Endothelial cell of umbilical vein (primary cell): ENCODE data around the gene OR9G1. TPM values are rescaled to one million over a fixed set of nuclear protein-coding genes. Genes with fewer than 3 reads are reported as not detected.

Experiments used
- BruUV-seq: library from RNA; stranded (reverse); fragments of 400-500 nt; replicated peaks from 2 replicates; lab custom pipeline; 2021; lab: Mats Ljungman, UMichigan
- CTCF ChIA-PET: fragments of 300-600, 350-600 bp; sonication (Branson Sonifier 250); formaldehyde crosslinking; loops from one replicate; lab custom pipeline; 2021; ENCODE audit warnings: antibody characterized with exemption, inconsistent platforms; lab: Charles Lee
- POLR2A ChIA-PET: fragments of 300-600, 350-600 bp; sonication (Branson Sonifier 250); formaldehyde crosslinking; loops from one replicate; lab custom pipeline; 2021; ENCODE audit warnings: antibody characterized with exemption, inconsistent platforms; lab: Charles Lee
- DNase-seq: peaks from one replicate; pipeline ENCODE4 v3.0.0-alpha.2; 2011; ENCODE audit warnings: low read depth, low spot score
- FAIRE-seq: peaks from 2 replicates; lab custom pipeline; 2011; peaks lifted over from hg19 to GRCh38; lab: Jason Lieb, UNC
- H2AFZ ChIP-seq: 2 replicates; pipeline ENCODE4 v1.6.0; 2012; ENCODE audit warnings: low read depth, low read length, control low read depth, inconsistent platforms
- H3K27ac ChIP-seq: 2 replicates; pipeline ENCODE4 v1.5.1; 2011; ENCODE audit warnings: low read depth, mild to moderate bottlenecking, control low read depth, low read length, moderate library complexity; ENCODE audit not compliant: insufficient read depth
- H3K27me3 ChIP-seq, 2 experiments: 2 replicates each; pipeline versions ENCODE4 v1.6.0 to v1.6.1; 2011; ENCODE audit warnings: low read length in 2 of 2, mixed read lengths in 1 of 2; ENCODE audit not compliant: control insufficient read depth in 2 of 2, insufficient read depth in 2 of 2
- H3K36me3 ChIP-seq, 2 experiments: 2 replicates in 1 of 2; 3 replicates in 1 of 2; pipeline ENCODE4 v1.5.1; 2011; ENCODE audit warnings: low read length in 2 of 2, mild to moderate bottlenecking in 1 of 2, moderate library complexity in 1 of 2; ENCODE audit not compliant: control insufficient read depth in 2 of 2, insufficient read depth in 2 of 2; ENCODE audit errors: extremely low read depth in 1 of 2
- H3K4me1 ChIP-seq: 3 replicates; pipeline ENCODE4 v1.5.1; 2011; ENCODE audit warnings: mild to moderate bottlenecking, low read length; ENCODE audit not compliant: control insufficient read depth, insufficient read depth; ENCODE audit errors: extremely low read depth
- H3K4me2 ChIP-seq: 2 replicates; pipeline ENCODE4 v1.6.1; 2011; ENCODE audit warnings: low read length, control low read depth, mixed read lengths; ENCODE audit not compliant: insufficient read depth
- H3K4me3 ChIP-seq, 3 experiments: fragments of 200-600 bp in 1 of 3; sonication (generic), shearing (Covaris generic) in 1 of 3; replicated peaks in 1 of 3; 2 replicates each; pipeline ENCODE4 v1.5.1; 2011 to 2016; ENCODE audit warnings: control low read depth in 3 of 3, low read length in 3 of 3, mild to moderate bottlenecking in 2 of 3, inconsistent platforms in 1 of 3, low read depth in 1 of 3, moderate library complexity in 1 of 3; ENCODE audit not compliant: insufficient read depth in 1 of 3
- H3K79me2 ChIP-seq: 2 replicates; pipeline ENCODE4 v1.6.0; 2012; ENCODE audit warnings: low read length, inconsistent platforms; ENCODE audit not compliant: control insufficient read depth, insufficient read depth
- H3K9ac ChIP-seq: replicated peaks from 2 replicates; pipeline ENCODE3; 2011; ENCODE audit warnings: low read length, control low read depth; ENCODE audit not compliant: insufficient read depth; ENCODE audit errors: extremely low read depth
- H3K9me1 ChIP-seq: replicated peaks from 3 replicates; pipeline ENCODE4 v1.6.0; 2011; ENCODE audit warnings: mild to moderate bottlenecking, low read length; ENCODE audit not compliant: control insufficient read depth, insufficient read depth; ENCODE audit errors: extremely low read depth
- H3K9me3 ChIP-seq: replicated peaks from 2 replicates; pipeline ENCODE4 v1.5.1; 2012; ENCODE audit warnings: low read length, inconsistent platforms; ENCODE audit not compliant: control insufficient read depth, insufficient read depth
- H4K20me1 ChIP-seq: replicated peaks from 2 replicates; pipeline ENCODE3; 2011; ENCODE audit warnings: mild to moderate bottlenecking, low read length; ENCODE audit not compliant: control insufficient read depth, insufficient read depth; ENCODE audit errors: extremely low read depth
- EZH2 ChIP-seq: IDR thresholded peaks from 2 replicates; pipeline ENCODE4 v1.6.1; 2012; ENCODE audit warnings: borderline replicate concordance, low read depth, mild to moderate bottlenecking, moderate library complexity, low read length, inconsistent platforms; ENCODE audit not compliant: severe bottlenecking
- FOS ChIP-seq: IDR thresholded peaks from 2 replicates; pipeline ENCODE4 v1.6.1; 2011; ENCODE audit warnings: mild to moderate bottlenecking, low read length, moderate library complexity, borderline replicate concordance; ENCODE audit not compliant: insufficient read depth
- GATA2 ChIP-seq: IDR thresholded peaks from 2 replicates; pipeline ENCODE4 v1.7.0; 2011; ENCODE audit warnings: low read depth, mild to moderate bottlenecking, moderate library complexity, mixed read lengths, low read length; ENCODE audit not compliant: insufficient read length, insufficient read depth
- JUN ChIP-seq: IDR thresholded peaks from 2 replicates; pipeline ENCODE4 v1.6.1; 2011; ENCODE audit warnings: borderline replicate concordance, low read depth; ENCODE audit not compliant: insufficient read length, insufficient read depth
- MYC ChIP-seq: IDR thresholded peaks from one replicate; pipeline ENCODE4 v1.6.1; 2011; ENCODE audit warnings: mild to moderate bottlenecking, low read depth, low read length
- POLR2A ChIP-seq: IDR thresholded peaks from 2 replicates; pipeline ENCODE4 v1.6.1; 2012; ENCODE audit warnings: low read depth, mild to moderate bottlenecking, control low read depth, low read length
- POLR2AphosphoS5 ChIP-seq: IDR thresholded peaks from 2 replicates; pipeline ENCODE4 v1.6.1; 2012; ENCODE audit warnings: low read depth, mild to moderate bottlenecking, control low read depth, low read length, moderate library complexity; ENCODE audit not compliant: insufficient read depth
- dilution Hi-C: fragments of 300-500 bp; cut with MboI; formaldehyde crosslinking; loops from one replicate; pipeline ENCODE4 v1.15.0; 2019; ENCODE audit warnings: low sequenced_read_pairs; ENCODE audit not compliant: extremely low pct_ligation_motif_present
- intact Hi-C: fragments of 100-400 bp; cut with micrococcal nuclease; formaldehyde crosslinking; loops from one replicate; pipeline ENCODE4 v1.10.0; 2022
- polyA plus RNA-seq, 4 experiments: library from polyadenylated mRNA; depleted of rRNA in 3 of 4; stranded (reverse) in 3 of 4; unstranded in 1 of 4; fragments of >200 nt; gene quantifications; 2 replicates each; pipeline versions ENCODE4 v1.2.1 to v1.2.3, GENCODE V29; 2011 to 2012; ENCODE audit warnings: missing spikeins in 1 of 4
- total RNA-seq: library from RNA; stranded (reverse); gene quantifications from 2 replicates; pipeline ENCODE4 v1.2.3, GENCODE V29; 2021
- TF ChIP-seq, protein P1 (sequence below), 2 donors: IDR thresholded peaks; 1 replicate in 1 of 2; 2 replicates in 1 of 2; pipeline ENCODE4 v1.5.1; 2011; ENCODE audit warnings: low read length in 2 of 2, mild to moderate bottlenecking in 2 of 2, moderate library complexity in 2 of 2, control low read depth in 1 of 2, inconsistent platforms in 1 of 2, low read depth in 1 of 2; ENCODE audit not compliant: insufficient read depth in 1 of 2; ENCODE audit errors: extremely low read depth in 1 of 2
- TF ChIP-seq, protein P2 (sequence below): IDR thresholded peaks from 2 replicates; pipeline ENCODE4 v1.6.1; 2011; ENCODE audit not compliant: insufficient read depth, insufficient read length

OR9G1 gene
- total and polyA plus RNA-seq, 2 donors (not counting 3 experiments of a cell fraction or from before 2014, with no cell fraction given), result not detected

DNA sequence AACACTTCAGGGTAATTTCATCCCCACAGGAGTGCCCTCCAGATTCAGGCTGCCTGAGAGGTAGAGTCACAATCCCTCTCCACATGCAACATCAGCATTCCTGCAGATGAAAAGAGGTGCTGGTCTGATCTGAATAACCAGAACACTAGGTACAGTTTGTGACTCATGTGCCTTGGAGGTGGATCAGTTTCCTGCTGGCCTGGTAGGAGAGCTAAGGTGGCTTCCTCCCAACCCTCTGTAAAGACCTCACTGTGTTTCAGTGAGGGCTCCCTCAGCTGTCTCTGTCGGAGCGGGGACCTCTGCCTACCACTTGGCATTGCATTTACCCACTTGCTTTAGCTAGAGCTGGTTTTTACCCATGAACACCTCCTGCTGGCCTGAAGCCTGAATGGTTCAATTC, 7.6 kb downstream of the OR9G1 start:
- no peak for DNase-seq
- Histone ChIP-seq H4K20me1 (no peaks in the 10 kb centered on the region), H3K4me3 (no peak overlapping the region), H3K9me3 (peaks cover 6% of the 10 kb centered on the region), H3K9ac (no peak overlapping the region), H3K79me2 (no peaks in the 10 kb centered on the region), H3K4me2 (no peak overlapping the region), H3K27me3 (no peaks in the 10 kb centered on the region), H3K4me1 (no peaks in the 10 kb centered on the region), H2AFZ (no peak overlapping the region), H3K27ac (no peak overlapping the region), H3K36me3 (no peaks in the 10 kb centered on the region), H3K9me1 (no peaks in the 10 kb centered on the region)
- BruUV-seq, result no TSS peak
- dilution Hi-C loops, result no loop called here
- intact Hi-C loops, result no loop called here
- FAIRE-seq, result no peak
- TF ChIP-seq, protein P1, sequence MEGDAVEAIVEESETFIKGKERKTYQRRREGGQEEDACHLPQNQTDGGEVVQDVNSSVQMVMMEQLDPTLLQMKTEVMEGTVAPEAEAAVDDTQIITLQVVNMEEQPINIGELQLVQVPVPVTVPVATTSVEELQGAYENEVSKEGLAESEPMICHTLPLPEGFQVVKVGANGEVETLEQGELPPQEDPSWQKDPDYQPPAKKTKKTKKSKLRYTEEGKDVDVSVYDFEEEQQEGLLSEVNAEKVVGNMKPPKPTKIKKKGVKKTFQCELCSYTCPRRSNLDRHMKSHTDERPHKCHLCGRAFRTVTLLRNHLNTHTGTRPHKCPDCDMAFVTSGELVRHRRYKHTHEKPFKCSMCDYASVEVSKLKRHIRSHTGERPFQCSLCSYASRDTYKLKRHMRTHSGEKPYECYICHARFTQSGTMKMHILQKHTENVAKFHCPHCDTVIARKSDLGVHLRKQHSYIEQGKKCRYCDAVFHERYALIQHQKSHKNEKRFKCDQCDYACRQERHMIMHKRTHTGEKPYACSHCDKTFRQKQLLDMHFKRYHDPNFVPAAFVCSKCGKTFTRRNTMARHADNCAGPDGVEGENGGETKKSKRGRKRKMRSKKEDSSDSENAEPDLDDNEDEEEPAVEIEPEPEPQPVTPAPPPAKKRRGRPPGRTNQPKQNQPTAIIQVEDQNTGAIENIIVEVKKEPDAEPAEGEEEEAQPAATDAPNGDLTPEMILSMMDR (IDR thresholded peaks at IDR 0.05; ENCODE audit: extremely low read depth in 1 of 2, insufficient read depth in 1 of 2, low read depth in 1 of 2, low read length in 2 of 2), result no peak
- TF ChIP-seq JUN (no peak), POLR2A (no peak), GATA2 (no peak), MYC (no peak), FOS (no peak), EZH2 (no peak), POLR2AphosphoS5 (no peak)
- TF ChIP-seq, protein P2, sequence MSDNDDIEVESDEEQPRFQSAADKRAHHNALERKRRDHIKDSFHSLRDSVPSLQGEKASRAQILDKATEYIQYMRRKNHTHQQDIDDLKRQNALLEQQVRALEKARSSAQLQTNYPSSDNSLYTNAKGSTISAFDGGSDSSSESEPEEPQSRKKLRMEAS, result no peak
- ChIA-PET POLR2A (no interaction called here), CTCF (no interaction called here)
